Measurements from ENCODE around the gene MYOM1.
"Not testable (repeated sequence)": the region's sequence is repeated elsewhere in the genome, so short reads cannot be mapped to it uniquely, and the experiment has no call there.

Gene MYOM1

DNA sequence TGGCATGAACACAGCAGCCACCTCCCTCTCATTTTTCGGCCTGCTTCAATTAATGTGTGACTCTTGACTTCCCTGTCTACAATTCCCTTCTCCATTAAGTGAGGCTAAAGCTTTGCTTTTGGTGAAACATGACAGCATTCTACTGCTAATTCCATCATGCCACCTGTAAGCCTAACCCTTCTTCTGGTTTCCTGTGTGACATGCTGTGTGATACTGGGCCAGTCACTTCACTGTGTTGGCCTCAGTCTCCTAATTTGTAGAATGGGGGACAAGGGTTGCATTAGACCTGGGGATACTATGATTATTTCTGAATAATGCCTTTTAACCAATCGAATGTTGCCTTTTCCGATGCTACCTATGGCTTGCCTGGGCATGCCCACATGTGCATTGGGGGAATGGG, 146.4 kb downstream of the MYOM1 start:
- not testable (repeated sequence) for DNase-seq

DNA sequence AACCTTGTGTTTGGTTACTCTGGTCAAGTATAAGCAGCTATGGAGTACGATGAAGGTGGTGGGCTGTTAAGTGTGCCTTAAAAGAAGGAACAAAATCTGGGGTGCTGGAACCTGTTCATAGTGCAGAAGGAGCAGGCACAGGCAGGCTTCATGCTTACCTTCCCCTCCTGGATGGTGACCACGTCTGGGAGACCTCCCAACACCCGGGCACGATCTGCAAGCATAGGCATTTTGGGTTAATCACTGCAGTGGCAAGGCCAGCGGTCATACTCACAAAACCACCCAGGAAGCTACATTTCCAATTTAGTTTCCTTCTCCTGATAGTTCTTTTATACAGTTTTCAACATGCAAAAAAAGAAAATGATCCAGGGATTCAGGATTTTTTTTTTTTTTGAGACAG, 148.1 kb downstream of the MYOM1 start:
- DNase-seq, result no peak

DNA sequence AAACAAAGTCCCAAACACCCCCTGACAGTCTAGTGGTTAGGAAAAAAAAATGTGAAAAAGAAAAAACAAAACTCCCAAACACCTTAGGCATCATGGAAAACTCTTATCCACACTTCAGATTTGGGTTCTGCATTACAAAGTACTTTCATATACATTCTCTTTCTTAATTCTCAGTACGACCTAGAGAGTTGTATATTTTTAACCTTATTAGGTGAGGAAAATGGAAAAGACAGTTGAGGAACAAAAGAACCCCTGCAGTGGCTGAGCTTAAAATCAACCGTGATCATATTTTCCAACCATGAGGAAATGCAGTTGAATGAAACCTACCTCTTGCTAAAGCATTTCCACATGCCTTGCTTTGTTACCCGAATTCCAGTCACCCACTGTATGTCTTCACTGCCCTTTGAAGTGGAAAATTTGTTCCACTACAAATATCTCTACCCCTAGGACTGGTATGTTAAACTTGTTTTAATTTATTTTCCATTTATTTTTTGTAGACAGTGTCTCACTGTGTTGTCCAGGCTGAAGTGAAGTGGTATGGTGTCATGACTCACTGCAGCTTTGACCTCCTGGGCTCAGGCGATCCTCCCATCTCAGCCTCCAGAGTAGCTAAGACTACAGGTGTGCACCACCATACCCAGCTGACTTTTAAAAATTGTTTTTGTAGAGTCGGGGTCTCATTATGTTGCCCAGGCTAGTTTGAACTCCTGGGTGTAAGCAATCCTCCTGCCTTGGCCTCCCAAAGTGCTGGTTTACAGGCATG, 149.9 kb downstream of the MYOM1 start:
- DNase-seq, result no peak

DNA sequence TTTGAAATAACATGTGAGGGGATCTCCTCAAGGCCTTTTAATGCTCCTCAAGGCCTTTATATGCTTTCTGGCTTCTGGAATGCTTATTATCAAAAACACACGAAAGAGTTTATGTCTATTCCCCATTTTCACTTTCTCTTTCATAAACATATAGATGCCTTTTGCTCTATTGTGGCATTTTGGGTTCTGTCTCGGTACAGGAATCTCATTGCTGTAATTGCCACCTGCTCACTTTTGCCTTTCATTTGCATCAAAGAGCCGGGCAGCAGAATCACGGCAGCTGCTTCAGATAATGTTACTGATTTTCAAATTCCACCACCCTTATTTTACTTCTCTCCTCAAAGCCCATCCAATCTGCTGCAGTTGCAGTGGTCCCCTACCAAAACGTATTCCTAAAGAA, 152.0 kb downstream of the MYOM1 start:
- no peak for DNase-seq

DNA sequence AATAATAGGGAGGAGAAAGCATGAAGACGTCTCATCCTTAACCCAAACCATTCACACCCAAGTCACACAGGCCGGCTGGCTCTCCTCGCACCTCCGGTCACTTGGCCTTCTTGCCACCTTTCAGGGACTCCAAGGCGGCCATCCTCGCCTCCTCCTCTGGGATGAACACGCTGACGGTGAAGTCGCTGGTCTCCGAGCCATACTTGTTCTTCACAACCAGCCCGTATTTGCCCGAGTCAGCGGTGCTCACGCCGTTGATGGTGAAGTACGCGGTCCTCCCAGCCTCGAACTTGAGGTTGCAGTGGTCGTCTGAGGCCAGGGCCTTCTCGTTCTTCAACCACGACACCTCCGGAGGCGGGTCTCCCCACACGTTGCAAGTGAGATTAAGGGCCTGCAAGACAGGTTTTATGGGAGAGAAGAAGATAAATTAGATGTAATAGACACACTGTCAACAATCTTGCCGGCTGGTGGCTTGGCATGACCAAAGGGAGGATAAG, 152.6 kb downstream of the MYOM1 start:
- DNase-seq, result no peak

DNA sequence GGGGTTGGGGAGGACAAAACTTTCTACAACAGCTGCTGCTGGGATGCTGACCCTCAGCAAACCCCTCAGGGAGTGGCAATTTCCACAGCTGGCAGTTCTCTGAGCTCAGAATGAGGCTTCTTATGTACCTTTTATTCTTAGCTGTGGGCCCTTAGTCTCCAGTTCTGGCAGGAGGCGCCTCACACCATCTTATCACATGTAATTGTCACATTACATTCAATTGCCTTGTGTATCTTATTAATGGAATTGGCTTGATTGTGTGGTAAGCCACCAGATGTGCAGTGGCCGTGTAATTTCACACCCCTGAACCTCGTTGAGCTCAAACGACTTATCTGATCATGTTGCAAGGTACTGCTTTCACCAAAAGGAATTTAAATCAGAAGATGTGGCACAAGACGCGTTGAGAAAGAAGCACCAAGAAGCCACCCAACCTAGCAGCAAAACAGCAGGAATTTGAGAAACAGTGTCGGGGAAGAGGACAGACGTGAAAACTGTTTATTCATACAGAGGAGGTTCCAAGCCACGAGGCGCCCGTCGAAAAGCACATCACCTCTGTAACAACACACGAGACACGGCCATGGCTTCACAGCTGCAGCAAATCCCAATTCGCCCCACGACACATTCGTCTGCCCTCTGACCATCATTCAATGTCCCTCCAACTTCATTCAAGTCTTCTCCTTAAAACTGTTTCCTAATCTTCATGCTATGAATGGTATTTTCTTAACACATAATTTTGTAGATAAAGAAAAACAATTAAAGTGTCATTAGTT, 153.2 kb downstream of the MYOM1 start:
- no peak for DNase-seq

DNA sequence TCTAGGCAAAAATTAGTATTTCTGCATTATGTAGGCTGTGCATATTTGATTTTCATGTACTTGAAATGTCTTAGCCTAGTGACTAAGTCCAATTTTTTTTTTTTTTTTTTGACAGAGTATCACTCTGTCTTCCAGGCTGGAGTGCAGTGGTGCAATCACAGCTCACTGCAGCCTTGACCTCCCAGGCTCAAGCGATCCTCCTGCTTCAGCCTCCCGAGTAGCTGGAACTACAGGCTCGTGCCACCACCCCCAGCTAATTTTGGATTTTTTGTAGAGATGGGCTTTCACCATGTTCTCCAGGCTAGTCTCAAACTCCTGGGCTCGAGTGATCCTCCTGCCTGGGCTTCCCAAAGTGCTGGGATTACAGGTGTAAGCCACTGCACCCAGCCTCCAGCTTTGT, 156.0 kb downstream of the MYOM1 start:
- not testable (repeated sequence) for DNase-seq

DNA sequence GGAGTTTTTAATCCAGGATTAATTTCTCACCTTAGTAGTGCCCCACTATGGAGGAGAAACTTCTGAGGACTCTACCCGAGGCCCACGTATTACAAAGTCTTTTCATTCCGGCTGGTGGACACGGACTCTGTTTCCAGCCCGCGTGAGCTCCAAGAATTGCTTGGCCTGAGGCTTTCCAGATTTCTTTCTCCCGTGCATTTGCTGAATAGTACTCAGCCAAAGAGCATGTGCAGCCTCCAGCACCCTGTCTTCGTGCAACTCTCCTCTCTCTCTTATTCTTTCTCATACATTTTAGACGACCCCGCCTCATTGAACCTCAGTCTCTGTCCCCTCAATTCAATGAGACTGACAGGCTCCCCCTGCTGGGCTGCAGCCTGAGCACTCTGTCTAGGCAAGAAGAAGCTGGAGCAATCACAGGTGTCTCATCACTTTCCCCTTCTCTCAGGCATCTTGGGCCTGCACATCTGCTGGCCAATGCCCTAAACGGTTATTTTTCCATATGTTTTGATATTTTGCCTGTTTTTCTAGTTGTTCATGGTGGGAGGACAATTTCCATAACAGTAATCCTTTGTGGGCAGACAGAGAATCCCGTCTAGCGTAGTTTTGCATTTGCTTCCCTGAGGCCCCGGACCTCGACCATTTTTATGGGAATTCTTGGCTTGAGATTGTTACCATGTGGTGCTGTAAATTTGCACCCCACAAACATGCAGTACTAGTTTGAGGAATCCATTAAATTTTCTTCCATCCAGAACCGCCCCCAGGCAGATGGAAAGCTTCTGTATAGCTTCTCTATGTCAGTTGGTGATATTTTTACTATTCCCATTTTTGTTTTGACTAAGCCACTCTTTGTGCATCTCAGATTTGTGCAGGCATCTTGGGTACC, 156.7 kb downstream of the MYOM1 start:
- DNase-seq, result peak; percentile 71

DNA sequence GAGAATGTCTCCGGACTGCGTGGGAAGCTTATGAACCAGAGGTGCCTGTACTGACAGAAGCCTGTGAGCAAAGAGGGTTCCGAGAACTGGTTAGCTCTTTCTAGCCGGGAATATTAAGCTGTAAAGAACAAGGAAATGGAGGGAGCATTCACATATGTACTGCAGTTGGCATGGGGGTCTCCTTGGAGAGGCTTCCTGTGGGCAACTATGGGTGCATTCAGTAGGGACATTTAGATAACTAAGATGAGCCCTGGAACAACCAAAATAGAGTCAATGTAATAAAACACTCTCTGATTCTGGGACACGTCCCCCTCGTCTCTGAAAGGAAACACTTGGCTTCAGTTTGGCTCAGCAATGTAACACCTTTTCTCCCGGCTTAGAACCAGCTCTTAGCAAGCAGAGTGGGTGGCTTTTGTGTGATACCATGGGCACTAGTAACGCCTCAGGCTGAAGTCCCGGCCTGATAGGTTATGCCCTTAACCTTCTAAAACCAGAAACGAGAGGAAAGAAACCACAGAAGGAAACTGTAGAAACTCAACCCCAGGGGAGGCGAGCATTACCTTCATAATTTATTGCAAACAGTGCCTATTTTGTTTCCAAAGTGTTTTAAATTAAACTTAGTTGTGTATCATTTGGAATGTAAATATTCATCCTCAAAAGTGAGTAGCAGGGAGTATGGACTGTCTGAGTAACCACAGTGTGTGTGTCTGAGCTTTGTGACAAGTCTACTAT, 158.0 kb downstream of the MYOM1 start:
- DNase-seq, result peak; percentile 70

DNA sequence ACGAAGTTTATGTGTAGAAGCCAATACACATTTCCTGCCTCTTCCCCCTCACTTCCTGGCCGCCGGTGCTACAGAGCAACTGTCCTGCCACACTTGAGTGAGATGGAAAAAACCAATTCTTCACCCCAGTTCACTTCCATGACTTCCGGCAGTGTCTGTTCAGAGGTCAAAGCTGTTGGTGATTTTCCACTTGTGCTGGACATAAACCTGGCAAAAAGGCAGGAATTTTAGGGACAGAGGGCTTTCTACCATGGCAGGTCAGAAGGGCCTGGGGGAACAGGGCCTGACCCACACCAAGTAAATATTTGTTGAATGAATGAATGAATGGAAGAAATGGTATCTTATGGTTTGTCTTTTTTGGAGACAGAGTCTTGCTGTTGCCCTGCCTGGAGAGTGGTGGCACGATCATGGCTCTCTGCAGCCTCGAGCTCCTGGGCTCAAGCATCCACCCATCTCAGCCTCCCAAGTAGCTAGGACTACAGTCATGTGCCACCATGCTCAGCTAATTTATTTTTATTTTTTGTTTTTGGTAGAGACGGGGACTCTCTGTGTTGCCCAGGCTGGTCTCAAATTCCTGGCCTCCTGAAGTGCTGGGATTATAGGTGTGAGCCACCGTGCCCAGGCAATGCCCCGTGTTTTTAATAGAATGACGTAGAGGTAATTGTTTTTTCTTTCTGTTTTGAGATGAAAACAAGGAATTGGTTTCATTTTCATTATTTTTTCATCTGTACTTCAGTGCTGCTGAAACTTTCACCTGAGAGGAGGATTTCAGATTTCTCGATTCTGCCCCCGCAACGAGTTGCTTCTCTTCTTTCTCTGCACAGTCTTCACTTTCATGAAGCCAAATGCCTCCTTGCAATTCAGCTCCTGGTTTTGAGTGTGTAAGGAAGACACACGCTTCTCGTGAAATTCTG, 158.8 kb downstream of the MYOM1 start:
- DNase-seq, result peak; percentile 58

DNA sequence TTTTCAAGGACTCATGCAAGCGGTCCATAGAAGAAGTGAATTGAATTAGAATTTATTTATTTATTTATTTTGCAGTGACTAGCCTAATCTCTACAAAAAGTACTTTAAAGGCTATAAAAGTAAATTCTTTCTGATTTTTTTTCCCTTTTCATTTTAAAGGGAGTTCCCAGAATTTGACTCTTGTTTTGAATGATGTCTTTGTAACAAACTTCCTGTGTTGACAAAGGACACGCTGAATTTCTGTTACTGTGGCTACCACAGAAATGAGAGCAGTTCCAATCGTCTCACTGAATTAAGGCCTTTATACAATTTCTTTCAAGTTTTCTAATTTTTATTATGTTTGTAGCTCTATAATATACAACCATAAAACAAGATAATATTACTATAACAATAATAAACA, 160.5 kb downstream of the MYOM1 start:
- no peak for DNase-seq

DNA sequence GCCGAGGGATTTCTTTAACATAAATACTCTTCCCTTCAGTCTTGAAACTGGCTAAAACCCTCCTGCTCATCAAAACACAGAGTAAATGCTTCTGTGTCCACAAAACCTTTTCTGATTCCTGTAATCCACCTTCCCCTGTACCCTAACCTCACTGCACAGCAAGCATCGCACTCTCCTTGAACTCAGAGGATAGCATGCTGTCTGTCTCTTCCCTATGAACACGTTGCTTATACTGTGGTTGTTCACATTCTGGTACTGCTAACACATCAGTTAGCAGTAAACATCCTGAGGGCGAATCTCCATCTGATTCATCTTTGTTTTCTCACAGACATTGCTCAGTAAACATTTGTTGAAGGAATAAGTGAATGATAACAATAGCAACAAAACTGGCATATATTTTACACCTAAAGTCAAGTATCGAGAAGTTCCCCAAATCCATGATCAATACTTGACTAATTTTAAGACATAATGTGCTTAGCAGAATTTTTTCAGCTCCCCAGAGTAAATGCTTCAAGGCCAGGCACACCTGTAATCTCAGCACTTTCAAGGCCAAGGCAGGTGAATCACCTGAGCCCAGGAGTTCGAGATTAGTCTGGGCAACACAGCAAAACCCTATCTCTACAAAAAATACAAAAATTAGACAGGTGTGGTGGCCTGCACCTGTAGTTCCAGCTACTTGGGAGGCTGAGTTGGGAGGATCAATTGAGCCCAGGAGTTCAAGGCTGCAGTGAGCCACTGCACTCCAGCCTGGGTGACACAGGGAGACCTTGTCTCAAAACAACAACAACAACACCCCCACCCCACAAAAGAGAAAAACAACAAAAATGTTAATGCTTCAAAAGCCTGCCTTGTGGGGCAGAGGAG, 161.2 kb downstream of the MYOM1 start:
- no peak for DNase-seq

DNA sequence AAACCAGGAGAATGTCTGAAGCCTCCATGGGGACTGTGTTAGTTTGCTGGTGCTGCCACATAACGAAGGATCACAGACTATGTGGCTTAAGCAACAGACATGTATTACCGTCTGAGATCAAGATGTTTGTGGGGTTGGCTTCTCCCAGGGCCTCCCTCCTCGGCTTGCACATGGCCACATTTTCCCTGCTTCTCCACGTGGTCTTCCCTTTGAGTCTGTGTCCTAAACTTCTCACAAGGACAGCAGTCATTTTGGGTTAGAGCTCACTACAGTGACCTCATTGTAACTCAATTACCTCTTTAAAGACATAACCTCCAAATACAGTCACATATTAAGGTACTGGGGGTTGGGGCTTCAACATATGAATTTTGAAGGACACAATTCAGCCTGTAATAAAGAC, 162.2 kb downstream of the MYOM1 start:
- no peak for DNase-seq

DNA sequence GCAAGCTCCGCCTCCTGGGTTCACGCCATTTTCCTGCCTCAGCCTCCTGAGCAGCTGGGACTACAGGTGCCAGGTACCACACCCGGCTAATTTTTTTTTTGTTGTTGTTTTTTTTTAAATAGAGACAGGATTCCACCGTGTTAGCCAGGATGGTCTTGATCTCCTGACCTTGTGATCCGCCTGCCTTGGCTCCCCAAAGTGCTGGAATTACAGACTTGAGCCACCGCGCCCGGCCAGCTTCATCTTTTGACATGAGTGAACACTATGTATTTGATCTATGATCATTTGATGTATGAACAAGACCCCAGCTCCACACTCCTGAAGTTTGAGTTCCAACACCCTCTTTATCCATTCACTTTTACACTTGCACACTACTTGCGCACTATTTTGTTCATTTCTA, 163.5 kb downstream of the MYOM1 start:
- DNase-seq, result no peak

DNA sequence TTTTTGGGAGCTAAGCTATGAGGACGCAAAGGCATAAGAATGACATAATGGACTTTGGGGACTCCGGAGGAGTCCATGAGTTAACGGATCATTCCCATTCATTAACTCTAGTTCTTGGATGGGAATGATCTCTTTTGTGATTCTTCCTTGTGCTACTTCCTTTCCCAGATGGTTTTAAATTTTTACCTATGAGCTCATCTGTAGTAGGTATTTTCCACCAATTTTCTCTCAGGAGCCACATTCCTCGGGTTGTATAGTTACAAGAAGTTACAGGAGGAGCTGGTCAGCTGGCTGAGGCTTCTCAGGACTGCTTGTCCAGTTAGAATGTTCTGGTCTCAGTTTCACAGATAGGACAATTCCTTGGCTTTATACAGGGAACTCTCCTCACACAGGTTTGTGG, 164.0 kb downstream of the MYOM1 start:
- DNase-seq, result no peak

DNA sequence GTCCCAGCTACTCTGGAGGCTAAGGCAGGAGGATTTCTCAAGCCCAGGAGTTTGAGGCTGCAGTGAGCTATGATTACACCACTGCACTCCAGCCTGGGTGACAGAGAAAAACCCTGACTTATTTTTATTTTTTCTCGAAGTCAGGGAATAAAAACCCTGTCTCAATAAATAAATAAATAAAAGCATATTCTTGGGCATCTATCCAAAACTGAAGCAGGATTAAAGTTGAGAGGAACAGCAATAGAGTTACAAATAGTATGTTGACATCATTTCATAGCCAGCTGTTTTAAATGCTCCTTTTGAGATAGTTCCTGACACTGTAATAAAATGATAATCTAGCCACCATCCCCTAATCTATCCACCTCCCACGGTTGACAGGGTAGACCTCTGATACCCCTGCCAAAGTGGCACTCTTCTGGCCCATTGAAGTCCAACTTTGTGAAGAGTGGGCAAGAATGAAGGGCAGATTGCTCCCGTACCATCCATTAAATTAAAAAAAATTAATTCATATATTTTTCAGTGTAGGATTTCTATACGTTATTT, 164.5 kb downstream of the MYOM1 start:
- DNase-seq, result no peak

DNA sequence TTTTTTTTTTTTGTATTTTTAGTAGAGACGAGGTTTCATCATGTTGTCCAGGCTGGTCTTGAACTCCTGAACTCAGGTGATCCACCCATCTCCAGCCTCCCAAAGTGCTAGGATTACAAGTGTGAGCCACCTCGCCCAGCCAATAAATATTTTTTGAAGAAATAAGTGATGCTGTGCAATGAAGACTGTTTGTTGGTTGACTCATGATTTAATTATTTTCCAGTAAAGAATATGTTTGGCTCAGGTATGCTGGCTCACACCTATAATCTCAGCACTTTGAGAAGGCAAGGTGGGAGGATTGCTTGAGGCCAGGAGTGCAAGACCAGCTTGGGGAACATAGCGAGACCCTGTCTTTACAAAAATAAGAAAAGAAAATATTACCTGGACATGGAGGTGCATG, 165.0 kb downstream of the MYOM1 start:
- no peak for DNase-seq

DNA sequence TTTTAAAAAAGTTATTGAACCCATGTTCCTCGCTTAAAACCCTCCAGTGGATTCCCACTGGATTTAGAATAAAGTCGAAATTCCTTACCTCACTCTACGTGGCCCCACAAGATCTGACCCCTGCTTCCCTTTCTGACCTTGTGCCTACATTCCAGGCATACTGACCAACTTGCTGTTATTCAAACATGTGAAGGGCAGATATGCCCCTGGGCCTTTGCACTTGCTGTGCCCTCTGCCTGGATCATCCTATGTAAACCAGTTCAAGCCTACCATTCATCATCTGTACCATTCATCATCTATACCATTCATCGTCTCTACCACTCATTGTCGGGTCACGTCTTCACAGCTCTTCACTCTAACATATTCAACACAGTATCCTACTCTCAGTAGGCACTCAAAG, 165.6 kb downstream of the MYOM1 start:
- DNase-seq, result no peak

DNA sequence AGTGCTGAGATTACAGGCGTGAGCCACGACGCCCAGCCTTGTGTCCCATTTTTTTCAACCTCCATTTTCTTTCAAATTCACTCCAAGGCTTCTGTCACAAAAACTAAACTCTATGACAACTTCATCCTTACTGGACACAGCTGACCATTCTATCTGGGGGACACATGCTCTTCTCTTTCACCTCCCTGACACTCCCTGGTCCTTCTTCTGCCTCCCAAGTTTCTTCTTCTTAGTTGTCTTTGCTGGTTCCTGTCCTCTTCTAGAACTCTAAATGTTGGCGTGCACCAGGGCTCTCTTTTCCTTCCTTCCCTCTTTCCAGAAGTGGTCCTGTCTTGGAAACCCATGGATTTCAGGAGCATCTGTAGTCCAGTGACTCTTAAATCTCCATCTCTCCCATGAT, 166.7 kb downstream of the MYOM1 start:
- DNase-seq, result no peak

DNA sequence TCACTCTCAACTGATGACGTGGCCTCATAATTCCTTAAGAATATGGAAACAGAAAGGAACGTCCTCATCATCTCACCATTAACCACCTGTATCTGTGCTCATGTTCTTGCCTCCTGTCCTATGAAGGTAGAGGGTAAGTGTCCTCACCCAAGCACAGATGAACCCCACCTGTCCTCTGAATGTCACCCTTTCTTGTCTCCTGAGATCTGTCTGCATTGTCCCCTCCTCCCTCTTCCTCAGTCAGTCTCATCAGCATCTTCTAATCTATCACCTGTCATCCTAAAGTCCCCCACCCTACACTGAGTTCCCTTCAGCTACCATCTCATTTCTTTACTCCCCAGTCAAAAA, 167.4 kb downstream of the MYOM1 start:
- no peak for DNase-seq

Measured in stimulated activated CD4-positive, alpha-beta T cell treated with anti-CD3 and anti-CD28 coated beads, Interleukin-1b, Interleukin-23, amount 100 ng/mL, for 48 hours (primary cell).